T-cell (primary cell): ENCODE data around the gene GBP3. TPM values are rescaled to one million over a fixed set of nuclear protein-coding genes. Genes with fewer than 3 reads are reported as not detected.
"Not testable (repeated sequence)": the region's sequence is repeated elsewhere in the genome, so short reads cannot be mapped to it uniquely, and the experiment has no call there.

ENCODE experiments used
- ATAC-seq, 4 experiments: fragments of 200-7000 bp in 3 of 4; fragments of 150-1000 bp in 1 of 4; cut with Tn5 transposase; replicated peaks in 1 of 4; 1 replicate in 3 of 4; 2 replicates in 1 of 4; pipeline ENCODE4 v1.10.0; 2021; ENCODE audit warnings: moderate library complexity in 3 of 4, mild to moderate bottlenecking in 2 of 4, moderate number of reproducible peaks in 1 of 4
- CTCF ChIA-PET, 2 donors: fragments of 300-600 bp; sonication (Branson Sonifier 250); formaldehyde crosslinking; loops; one replicate each; lab custom pipeline; 2022; ENCODE audit warnings: antibody characterized with exemption in 2 of 2; lab: Charles Lee
- POLR2A ChIA-PET, 2 donors: fragments of 300-600 bp; sonication (Branson Sonifier 250); formaldehyde crosslinking; loops; one replicate each; lab custom pipeline; 2022; ENCODE audit warnings: antibody characterized with exemption in 2 of 2; lab: Charles Lee
- DNase-seq, 35 experiments: peaks; one replicate each; pipeline versions ENCODE4 v3.0.0 to v3.0.0-alpha.2; 2013 to 2023
- H3K27ac ChIP-seq: one replicate; pipeline ENCODE4 v1.5.1; 2013; ENCODE audit warnings: low read length
- H3K27me3 ChIP-seq, 2 experiments: replicated peaks in 1 of 2; 1 replicate in 1 of 2; 2 replicates in 1 of 2; pipeline versions ENCODE4 v1.6.1 to v1.7.0; 2013; ENCODE audit warnings: low read length in 1 of 2, mixed read lengths in 1 of 2; ENCODE audit not compliant: control insufficient read depth in 2 of 2, insufficient read depth in 2 of 2; ENCODE audit errors: extremely low read depth in 1 of 2
- H3K36me3 ChIP-seq, 2 donors: 1 replicate in 1 of 2; 2 replicates in 1 of 2; pipeline versions ENCODE4 v1.6.1 to v1.7.0; 2013; ENCODE audit warnings: low read length in 1 of 2; ENCODE audit not compliant: control insufficient read depth in 2 of 2, insufficient read depth in 1 of 2; ENCODE audit errors: extremely low read depth in 1 of 2
- H3K4me1 ChIP-seq, 2 experiments: 1 replicate in 1 of 2; 2 replicates in 1 of 2; pipeline versions ENCODE4 v1.6.1 to v1.7.0; 2013; ENCODE audit warnings: low read length in 2 of 2, mixed read lengths in 1 of 2; ENCODE audit not compliant: insufficient read depth in 2 of 2, control insufficient read depth in 1 of 2; ENCODE audit errors: extremely low read depth in 1 of 2
- H3K4me3 ChIP-seq, 2 donors: 1 replicate in 1 of 2; 2 replicates in 1 of 2; pipeline versions ENCODE4 v1.5.1 to v1.7.0; 2013; ENCODE audit warnings: mild to moderate bottlenecking in 2 of 2, low read length in 1 of 2, moderate library complexity in 1 of 2; ENCODE audit not compliant: control insufficient read depth in 1 of 2; ENCODE audit errors: extremely low read depth in 1 of 2
- H3K9me3 ChIP-seq: 2 replicates; pipeline ENCODE4 v1.7.0; 2013
- H3K27ac Mint-ChIP-seq, 2 donors: one replicate each; pipeline ENCODE4 v1.8.0; 2020 to 2021; ENCODE audit warnings: mild to moderate bottlenecking in 2 of 2, mixed read lengths in 2 of 2
- H3K27me3 Mint-ChIP-seq, 2 donors: one replicate each; pipeline ENCODE4 v1.8.0; 2021 to 2022; ENCODE audit warnings: mixed read lengths in 2 of 2
- H3K36me3 Mint-ChIP-seq: one replicate; pipeline ENCODE4 v1.8.0; 2021; ENCODE audit warnings: mixed read lengths
- H3K4me1 Mint-ChIP-seq, 3 donors: one replicate each; pipeline ENCODE4 v1.8.0; 2020 to 2022; ENCODE audit warnings: mixed read lengths in 3 of 3, mild to moderate bottlenecking in 1 of 3
- H3K4me3 Mint-ChIP-seq, 3 donors: one replicate each; pipeline ENCODE4 v1.8.0; 2020 to 2022; ENCODE audit warnings: mild to moderate bottlenecking in 3 of 3, mixed read lengths in 3 of 3, moderate library complexity in 3 of 3
- H3K9me3 Mint-ChIP-seq, 3 donors: one replicate each; pipeline ENCODE4 v1.8.0; 2020 to 2022; ENCODE audit warnings: mixed read lengths in 3 of 3
- WGBS: methylation state at CpG from one replicate; pipeline ENCODE4 v1.1.5; 2013; ENCODE audit warnings: missing lambda C conversion rate; ENCODE audit not compliant: insufficient coverage; 5-methylcytosine and 5-hydroxymethylcytosine counted together
- total RNA-seq, 35 experiments: library from RNA in 6 of 35; stranded (reverse) in 6 of 35; fragments of 120-200 nt in 1 of 35; gene quantifications; one replicate each; pipeline versions ENCODE4 v1.2.1 to v1.2.4 and lab custom pipeline; 2013 to 2026

Gene GBP3
- total RNA-seq, 5 donors from 2014 or later (not counting 1 experiment from before 2014, with no cell fraction given): 26.7 to 52.0 (median 39.2) TPM

DNA sequence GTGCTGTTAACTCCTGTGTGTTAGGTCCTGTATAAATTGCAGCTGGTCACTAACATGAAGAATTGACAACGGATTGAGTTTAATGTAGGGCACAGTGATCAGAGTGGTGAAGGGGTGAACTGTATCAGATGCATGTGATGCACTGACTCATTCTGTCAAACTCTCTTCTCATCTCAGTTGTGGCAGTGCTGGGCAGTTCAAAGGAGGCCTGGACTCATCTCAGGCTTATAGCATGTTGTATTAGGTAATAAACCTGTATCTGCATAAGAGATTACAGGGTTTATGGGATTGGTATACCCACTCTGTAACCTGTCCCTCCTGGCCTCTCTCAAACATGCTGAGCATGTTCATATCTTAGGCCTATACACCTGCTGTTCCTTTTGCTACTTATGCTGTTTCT, 12.4 kb upstream of the GBP3 start:
- Histone ChIP-seq H3K9me3 (no peaks in the 10 kb centered on the region), H3K27me3 (no peaks in the 10 kb centered on the region), H3K4me3 (no peak overlapping the region), H3K36me3 (peaks cover 0 to 6% of the 10 kb centered on the region in 2 donors), H3K4me1 (peaks cover 3 to 14% of the 10 kb centered on the region in 2 experiments), H3K27ac (no peak overlapping the region)
- WGBS: 83% methylated on average over 1 of the region's 1 CpG
- ATAC-seq: no peak
- Mint-ChIP-seq H3K36me3 (peaks cover 22% of the 10 kb centered on the region), H3K4me3 (no peak overlapping the region), H3K4me1 (peaks cover 61 to 73% (median 70%) of the 10 kb centered on the region in 3 donors), H3K27me3 (no peaks in the 10 kb centered on the region), H3K9me3 (peaks cover 0 to 27% (median 22%) of the 10 kb centered on the region in 3 donors), H3K27ac (peak overlapping the region; percentile 88 to 90)
- no peak for DNase-seq
- ChIA-PET POLR2A (no interaction called here), CTCF (no interaction called here)

DNA sequence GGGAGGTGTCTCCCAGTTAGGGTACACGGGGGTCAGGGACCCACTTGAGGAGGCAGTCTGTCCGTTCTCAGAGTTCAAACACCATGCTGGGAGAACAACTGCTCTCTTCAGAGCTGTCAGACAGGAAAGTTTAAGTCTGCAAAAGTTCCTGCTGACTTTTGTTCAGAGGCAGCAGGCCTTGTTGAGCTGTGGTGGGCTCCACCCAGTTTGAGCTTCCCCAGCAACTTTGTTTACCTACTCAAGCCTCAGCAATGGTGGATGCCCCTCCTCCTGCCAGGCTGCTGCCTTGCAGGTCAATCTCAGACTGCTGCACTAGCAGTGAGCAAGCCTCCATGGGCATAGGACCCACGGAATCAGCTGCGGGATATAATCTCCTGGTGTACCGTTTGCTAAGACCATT, 11.3 kb upstream of the GBP3 start:
- POLR2A ChIA-PET: interaction anchor here in 1 of 2 donors (1.1 kb wide), 1 partner anchor 12 kb away, joined by 6 read pairs; no protein-coding TSS in a partner anchor
- H3K36me3 ChIP-seq: not testable (repeated sequence)

DNA sequence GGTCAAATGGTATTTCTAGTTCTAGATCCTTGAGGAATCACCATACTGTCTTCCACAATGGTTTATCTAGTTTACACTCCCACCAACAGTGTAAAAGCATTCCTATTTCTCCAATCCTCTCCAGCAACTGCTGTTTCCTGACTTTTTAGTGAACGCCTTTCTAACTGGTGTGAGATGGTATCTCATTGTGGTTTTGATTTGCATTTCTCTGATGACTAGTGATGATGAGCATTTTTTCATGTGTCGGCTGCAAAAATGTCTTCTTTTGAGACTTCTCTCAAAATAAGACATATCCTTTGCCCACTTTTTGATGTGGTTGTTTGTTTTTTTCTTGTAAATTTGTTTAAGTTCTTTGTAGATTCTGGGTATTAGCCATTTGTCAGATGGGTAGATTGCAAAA, 6.4 kb upstream of the GBP3 start:
- CTCF ChIA-PET: interaction anchor here in 1 of 2 donors (0.6 kb wide), 1 partner anchor 784 kb away, joined by 3 read pairs; no protein-coding TSS in a partner anchor
- H3K36me3 ChIP-seq, H3K27me3 ChIP-seq, H3K27me3 Mint-ChIP-seq, H3K4me3 ChIP-seq, POLR2A ChIA-PET, H3K4me1 ChIP-seq, H3K9me3 ChIP-seq, H3K27ac ChIP-seq: not testable (repeated sequence)
- DNase-seq (peak in 2 of 35 experiments; percentile 9 to 24), ATAC-seq (peak in 2 of 4 experiments; percentile 35 to 51)
- H3K36me3 Mint-ChIP-seq: peaks cover 29% of the 10 kb centered on the region
- H3K9me3 Mint-ChIP-seq: peaks cover 11 to 37% (median 32%) of the 10 kb centered on the region in 3 donors
- no CpG with 5 or more reads among the region's 2 CpGs for WGBS
- peak overlapping the region; percentile 62 to 86 for H3K27ac Mint-ChIP-seq
- peak overlapping the region in 1 of 3 donors; percentile 47 for H3K4me3 Mint-ChIP-seq
- H3K4me1 Mint-ChIP-seq: peaks cover 48 to 63% (median 49%) of the 10 kb centered on the region in 3 donors

More for the DNA sequence above, 11.3 kb upstream of the GBP3 start:
- not testable (repeated sequence) for H3K27me3 ChIP-seq, H3K27me3 Mint-ChIP-seq, H3K9me3 ChIP-seq
- peak; percentile 42 to 92 (median 86) for ATAC-seq
- DNase-seq: peak in 20 of 35 experiments; percentile 2 to 59 (median 22)
- CTCF ChIA-PET: interaction anchor here in 1 of 2 donors (0.5 kb wide), 1 partner anchor 176 kb away, joined by 3 read pairs; no protein-coding TSS in a partner anchor
- peaks cover 23% of the 10 kb centered on the region for H3K36me3 Mint-ChIP-seq
- H3K27ac ChIP-seq: peak overlapping the region; percentile 47
- H3K9me3 Mint-ChIP-seq: peaks cover 0 to 27% (median 26%) of the 10 kb centered on the region in 3 donors
- peak overlapping the region; percentile 88 to 90 for H3K27ac Mint-ChIP-seq
- peak overlapping the region; percentile 37 to 67 (median 43) for H3K4me3 Mint-ChIP-seq
- peaks cover 3 to 14% of the 10 kb centered on the region in 2 experiments for H3K4me1 ChIP-seq
- WGBS: 65% methylated on average over 3 of the region's 5 CpGs
- peaks cover 62 to 74% (median 70%) of the 10 kb centered on the region in 3 donors for H3K4me1 Mint-ChIP-seq
- peak overlapping the region in 1 of 2 donors; percentile 23 for H3K4me3 ChIP-seq

DNA sequence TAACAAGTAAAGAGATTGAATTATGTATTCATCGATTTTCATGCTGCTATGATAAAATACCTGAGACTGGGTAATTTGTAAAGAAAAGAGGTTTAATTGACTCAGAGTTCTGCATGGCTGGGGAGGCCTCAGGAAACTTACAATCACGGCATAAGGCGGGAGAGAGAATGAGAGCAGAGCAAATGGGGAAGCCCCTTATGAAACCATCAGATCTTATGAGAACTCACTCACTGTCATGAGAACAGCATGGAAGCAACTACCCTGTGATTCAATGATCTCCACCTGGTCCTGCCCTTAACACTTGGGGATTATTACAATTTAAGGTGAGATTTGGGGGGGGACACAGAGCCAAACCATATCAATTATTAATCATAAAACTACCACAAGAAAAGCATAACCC, 3.3 kb upstream of the GBP3 start:
- WGBS: 58% methylated on average over 2 of the region's 3 CpGs
- no peak for DNase-seq
- H3K4me1 ChIP-seq: peaks cover 8% of the 10 kb centered on the region in 2 experiments
- H3K36me3 ChIP-seq: no peaks in the 10 kb centered on the region
- no peak for ATAC-seq
- Mint-ChIP-seq H3K4me3 (no peak overlapping the region), H3K9me3 (peaks cover 11 to 22% (median 12%) of the 10 kb centered on the region in 3 donors), H3K27me3 (no peaks in the 10 kb centered on the region), H3K27ac (no peak overlapping the region), H3K4me1 (peaks cover 32 to 50% (median 46%) of the 10 kb centered on the region in 3 donors), H3K36me3 (peaks cover 22% of the 10 kb centered on the region)
- no peak overlapping the region for H3K4me3 ChIP-seq
- POLR2A ChIA-PET: no interaction called here
- H3K9me3 ChIP-seq: peaks cover 4% of the 10 kb centered on the region
- no peak overlapping the region for H3K27ac ChIP-seq
- no peaks in the 10 kb centered on the region for H3K27me3 ChIP-seq
- CTCF ChIA-PET: no interaction called here

DNA sequence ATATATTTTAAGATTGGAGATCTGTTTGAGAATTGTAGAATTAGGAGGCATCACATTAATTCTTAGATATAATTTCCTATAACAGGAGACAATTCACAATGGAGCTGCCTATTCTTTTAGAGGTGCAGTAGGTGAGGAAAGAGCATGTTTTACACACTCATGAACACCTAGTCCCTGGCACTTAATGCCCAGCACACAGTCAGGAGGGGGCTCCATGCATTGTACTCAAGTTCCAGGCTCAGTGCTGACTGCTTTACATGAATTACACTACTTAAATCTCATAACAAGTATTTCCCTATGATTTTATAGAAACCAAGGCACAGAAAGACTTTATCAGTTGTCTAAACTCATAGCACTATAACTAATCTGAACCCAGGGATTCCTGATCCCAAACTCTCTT, 360 bp upstream of the GBP3 start:
- Mint-ChIP-seq H3K27ac (peak overlapping the region; percentile 95 to 97), H3K4me3 (peak overlapping the region; percentile 80 to 96 (median 92)), H3K27me3 (no peaks in the 10 kb centered on the region), H3K4me1 (peaks cover 36 to 51% (median 47%) of the 10 kb centered on the region in 3 donors), H3K36me3 (peaks cover 37% of the 10 kb centered on the region), H3K9me3 (peaks cover 5 to 11% (median 11%) of the 10 kb centered on the region in 3 donors)
- H3K27ac ChIP-seq: peak overlapping the region; percentile 88
- H3K27me3 ChIP-seq: no peaks in the 10 kb centered on the region
- peaks cover 14 to 21% of the 10 kb centered on the region in 2 experiments for H3K4me1 ChIP-seq
- H3K9me3 ChIP-seq: peaks cover 4% of the 10 kb centered on the region
- H3K36me3 ChIP-seq: peaks cover 7 to 20% of the 10 kb centered on the region in 2 donors
- ATAC-seq (no peak), DNase-seq (peak in 1 of 35 experiments; percentile 27)
- CTCF ChIA-PET: interaction anchor here in 1 of 2 donors (0.6 to 2.3 kb wide), 5 partner anchors 25 to 130 kb away, joined by 3 to 15 read pairs (median 4); no protein-coding TSS in a partner anchor
- POLR2A ChIA-PET: interaction anchor here (0.6 to 1.7 kb wide), 5 partner anchors 38 to 288 kb away, joined by 3 to 10 read pairs (median 4); no protein-coding TSS in a partner anchor
- peak overlapping the region; percentile 57 to 77 for H3K4me3 ChIP-seq

DNA sequence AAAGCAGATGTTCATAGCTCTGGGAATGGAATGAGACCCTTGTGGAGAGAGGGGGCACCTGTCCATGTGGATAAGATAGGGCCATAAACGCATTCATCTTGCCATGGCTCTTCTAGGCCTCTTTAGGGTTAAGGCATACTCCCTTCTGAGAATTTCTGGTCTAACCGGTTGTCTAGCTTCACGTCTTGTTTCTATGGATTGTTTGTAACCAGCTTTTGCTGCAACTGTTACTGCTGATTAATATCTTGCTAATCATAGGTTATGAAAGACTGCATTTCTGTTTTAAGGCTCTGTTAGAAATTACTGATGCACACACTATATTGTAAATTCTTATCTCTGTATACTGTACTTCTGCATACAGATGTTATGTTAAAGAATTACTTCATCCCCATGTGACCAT, 4.3 kb downstream of the GBP3 start:
- H3K9me3 Mint-ChIP-seq, H3K27ac Mint-ChIP-seq, H3K27me3 ChIP-seq, POLR2A ChIA-PET, H3K27me3 Mint-ChIP-seq, CTCF ChIA-PET, ATAC-seq, DNase-seq, H3K9me3 ChIP-seq, H3K27ac ChIP-seq, H3K4me3 ChIP-seq: not testable (repeated sequence)
- Histone ChIP-seq H3K4me1 (peaks cover 14 to 26% of the 10 kb centered on the region in 2 experiments), H3K36me3 (peaks cover 7 to 63% of the 10 kb centered on the region in 2 donors)
- Mint-ChIP-seq H3K4me3 (peak overlapping the region in 2 of 3 donors; percentile 18 to 21), H3K36me3 (peaks cover 70% of the 10 kb centered on the region), H3K4me1 (peaks cover 58 to 76% (median 74%) of the 10 kb centered on the region in 3 donors)
- WGBS: no CpG with 5 or more reads among the region's 3 CpGs
